GM04503 (cell line): ENCODE measurements around the gene BCL2L11.

ENCODE experiments used
- DNase-seq: peaks from one replicate; pipeline ENCODE4 v3.0.0-alpha.2; 2012; ENCODE audit warnings: low read depth

BCL2L11 gene

DNA sequence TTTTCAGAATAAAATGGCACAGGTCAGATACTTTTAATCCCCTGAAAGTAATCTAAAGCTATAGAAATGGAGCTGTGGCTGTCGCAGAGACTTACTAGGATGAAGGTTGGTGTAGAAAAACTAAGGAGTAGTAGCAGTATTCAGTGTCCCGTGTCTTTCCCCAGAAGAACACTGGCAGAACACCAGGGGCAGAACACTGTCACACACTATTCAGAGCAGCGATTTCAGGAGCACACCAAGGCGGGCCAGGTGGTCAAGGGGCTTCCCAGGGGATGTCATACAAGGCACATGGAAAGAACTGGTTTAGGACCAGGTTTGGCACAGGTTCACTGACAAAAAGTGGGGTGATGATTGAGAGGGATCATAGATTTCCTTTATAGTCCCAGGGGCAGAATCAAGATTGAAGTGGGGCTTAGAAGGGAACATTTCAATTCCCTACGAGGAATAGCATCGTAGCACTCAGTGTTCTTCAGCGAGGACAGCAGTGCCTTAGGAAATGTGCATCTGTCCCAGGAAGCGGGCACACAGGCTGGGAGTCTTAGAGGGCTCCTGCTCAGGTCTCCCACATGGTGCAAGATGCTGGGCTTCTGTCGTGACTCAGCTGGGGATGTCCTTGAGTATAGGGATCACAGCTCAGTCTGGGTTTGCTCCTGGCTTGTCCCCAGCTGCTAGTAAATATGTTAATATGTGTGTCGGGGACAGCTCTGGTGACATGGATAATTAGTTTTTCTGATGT, 22.6 kb downstream of the BCL2L11 start:
- DNase-seq = no peak

- no peak for DNase-seq
Observed at GRCh38 chr2:111143843-111144198, 23.1 kb downstream of the BCL2L11 start.

DNA sequence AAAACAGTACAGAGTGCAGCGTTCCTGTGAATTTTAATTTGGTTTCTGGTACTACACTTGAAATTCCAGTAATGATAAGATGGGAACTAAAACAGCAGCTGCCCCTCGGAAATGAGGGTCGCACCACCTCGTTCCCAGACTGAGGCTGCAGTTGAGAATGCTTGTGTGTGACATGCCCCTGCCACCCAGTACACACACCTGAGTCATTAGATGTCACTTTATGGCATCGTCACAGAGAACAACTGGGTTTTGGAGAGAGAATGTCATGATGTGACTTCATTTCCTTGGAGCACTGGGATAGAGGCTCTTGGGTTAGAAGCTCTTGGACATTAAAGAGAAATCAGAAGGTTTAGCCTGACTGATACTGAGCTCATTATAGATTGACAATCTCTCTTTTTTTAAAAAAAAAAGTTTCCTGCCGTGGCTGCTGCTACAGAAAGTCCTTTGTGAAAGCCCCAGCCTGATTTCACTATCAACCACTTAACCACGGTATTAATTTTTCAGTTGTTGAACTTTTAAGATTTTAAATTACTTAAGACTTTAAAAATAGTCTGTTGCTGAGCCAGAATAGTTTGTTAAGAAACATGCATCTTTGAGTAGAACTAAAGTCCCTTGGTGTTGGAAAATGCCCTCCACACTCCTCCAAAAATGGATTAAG, 24.5 kb downstream of the BCL2L11 start:
- no peak for DNase-seq

DNA sequence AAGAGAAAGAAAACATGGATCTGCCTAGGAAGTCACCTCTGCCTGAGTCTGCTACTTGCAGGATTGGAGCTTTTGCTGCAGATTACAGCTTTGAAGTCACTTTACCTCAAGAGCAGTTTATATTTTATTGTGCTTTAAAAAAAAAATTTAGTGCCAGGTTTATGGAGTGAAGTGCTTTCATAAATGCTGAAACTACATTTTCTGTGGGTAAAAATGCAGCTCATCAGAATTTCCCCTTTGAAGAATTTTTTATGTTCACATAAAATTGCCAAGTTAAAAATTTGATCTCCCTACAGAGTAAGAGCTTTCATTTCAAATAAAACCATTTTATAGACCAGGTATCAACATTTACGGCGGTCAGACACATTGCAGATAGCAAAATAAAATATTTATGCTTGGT, 25.2 kb downstream of the BCL2L11 start:
- DNase-seq = no peak

GRCh38 chr2:111148225-111148873, 27.6 kb downstream of the BCL2L11 start:
- DNase-seq = no peak

GRCh38 chr2:111148925-111149324, 28.2 kb downstream of the BCL2L11 start:
- no peak for DNase-seq

DNA sequence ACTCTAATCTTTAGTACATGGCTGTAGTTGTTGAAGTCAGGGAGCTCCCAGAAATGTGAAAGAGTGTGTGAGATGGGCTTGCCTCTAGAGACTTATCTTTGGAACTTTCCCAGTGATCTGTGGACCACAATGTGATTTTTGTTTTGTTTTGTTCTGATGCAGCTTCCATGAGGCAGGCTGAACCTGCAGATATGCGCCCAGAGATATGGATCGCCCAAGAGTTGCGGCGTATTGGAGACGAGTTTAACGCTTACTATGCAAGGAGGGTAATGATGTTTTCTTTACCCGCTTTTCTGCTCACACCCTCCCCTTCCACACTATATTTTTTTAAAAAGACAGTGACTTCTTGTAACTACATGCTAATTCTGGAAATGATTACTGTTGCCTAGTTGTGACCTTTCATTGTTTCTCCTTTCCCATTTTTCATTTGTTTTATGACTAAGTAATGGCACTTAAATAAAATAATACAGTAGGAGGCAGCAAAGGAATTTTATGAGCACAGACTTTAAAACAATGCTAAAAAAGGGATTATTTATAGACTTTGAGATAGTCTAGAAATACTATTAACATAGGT, 29.3 kb downstream of the BCL2L11 start:
- no peak for DNase-seq

- DNase-seq = no peak
Observed at GRCh38 chr2:111154758-111155157, 34.0 kb downstream of the BCL2L11 start.

DNA sequence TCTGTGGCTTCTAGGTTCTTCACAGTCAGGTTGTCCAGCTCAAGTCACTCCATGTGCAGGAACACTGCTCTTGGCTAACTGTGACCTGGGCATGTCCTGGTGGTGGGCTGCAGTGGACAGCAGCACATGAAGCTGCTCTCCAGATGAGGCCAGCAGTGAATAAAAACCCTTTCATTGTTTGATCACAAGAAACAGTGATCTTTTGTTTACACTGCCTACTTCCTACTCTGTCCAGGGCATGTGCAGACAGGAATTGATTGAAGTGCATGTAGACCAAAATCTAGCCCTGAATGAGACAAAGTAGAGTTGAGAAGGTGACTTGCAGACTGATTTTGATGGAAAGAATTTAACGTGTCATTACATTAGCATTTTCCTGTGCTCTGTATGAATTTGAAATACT, 34.9 kb downstream of the BCL2L11 start:
- DNase-seq = no peak

GRCh38 chr2:111156529-111156928, 35.8 kb downstream of the BCL2L11 start:
- DNase-seq = no peak

DNA sequence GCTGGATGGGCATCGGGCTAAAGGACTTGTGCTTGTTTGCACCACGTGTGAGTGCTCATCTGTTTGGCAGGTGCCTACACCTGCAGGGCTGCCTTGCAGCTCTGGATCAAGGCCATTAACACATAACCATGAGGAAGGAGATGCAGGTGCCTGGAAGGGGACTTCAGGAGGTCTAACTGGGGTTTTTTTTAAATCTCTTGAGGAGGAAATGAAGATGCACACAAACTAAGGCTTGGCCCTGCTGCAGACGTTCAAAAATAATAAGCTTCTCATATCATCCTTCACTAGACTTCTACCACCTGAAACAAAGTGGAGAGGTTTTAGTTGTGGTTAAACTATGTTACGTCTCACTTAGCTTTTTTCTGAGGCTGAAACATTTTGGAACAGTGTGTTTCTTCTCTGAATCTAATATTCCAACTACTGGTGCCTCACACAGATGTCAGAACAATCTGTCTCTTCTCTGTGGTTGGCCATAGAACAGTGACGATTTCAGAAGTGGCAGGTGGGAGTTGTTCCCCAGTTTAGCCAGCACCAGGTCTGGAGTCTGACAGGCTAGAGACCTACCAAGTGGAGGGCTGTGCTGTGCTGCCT, 36.5 kb downstream of the BCL2L11 start:
- no peak for DNase-seq

DNA sequence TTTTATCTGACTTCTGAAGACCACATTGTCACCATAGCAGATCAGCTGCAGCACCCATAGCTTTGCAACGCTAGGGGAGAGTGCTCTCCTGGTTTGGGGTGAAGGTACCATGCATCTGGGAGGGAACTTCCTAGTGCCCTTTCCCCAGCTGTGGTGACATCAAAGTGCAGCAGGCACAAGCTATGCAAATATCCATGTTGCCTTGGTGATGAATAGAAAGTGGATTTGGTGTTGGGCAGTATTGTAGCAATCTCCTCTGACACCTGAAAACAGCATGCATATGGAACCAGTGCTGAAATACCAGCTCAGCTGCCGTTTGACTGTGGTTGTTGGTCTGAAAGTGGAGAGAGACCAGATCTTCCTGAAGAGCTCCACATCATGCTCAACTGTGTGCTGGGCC, 37.1 kb downstream of the BCL2L11 start:
- no peak for DNase-seq

DNA sequence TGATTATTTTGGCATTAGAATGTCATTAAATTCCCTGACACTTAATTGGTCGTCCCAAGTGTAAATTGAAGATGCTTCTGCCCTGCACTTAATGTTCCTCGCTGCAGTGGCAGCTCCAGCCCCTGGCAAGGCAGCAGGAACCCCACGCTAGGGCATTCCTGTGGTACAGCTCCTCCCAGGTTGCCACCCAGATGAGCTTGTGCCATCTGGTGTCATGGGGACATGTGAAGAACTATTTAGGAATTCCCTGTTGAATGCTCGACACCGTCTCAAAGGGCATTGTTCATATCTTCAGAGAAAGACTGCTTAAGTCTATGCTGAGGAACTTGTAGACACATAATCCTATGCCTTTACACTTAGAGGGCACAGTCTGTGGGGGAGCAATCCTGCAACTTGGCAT, 38.9 kb downstream of the BCL2L11 start:
- no peak for DNase-seq

DNA sequence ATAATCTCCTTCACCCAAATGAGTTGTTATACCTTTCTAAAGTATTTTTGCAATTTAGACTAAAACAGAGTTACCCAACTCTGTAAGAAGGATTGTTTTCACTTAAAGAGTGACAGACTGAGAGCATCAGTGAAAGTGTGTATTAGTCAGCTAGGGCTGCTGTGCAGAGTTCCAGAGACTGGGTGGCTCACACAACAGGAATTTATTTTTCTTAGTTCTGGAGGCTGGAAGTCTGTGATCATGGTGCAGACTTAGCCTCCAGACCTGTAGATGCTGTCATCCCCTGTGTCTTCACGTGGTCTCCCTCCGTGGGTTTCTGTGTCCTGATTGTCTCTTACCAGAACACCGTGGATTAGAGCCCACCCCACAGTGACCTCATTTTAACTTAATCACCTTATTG, 40.0 kb downstream of the BCL2L11 start:
- peak; percentile 77 for DNase-seq

DNA sequence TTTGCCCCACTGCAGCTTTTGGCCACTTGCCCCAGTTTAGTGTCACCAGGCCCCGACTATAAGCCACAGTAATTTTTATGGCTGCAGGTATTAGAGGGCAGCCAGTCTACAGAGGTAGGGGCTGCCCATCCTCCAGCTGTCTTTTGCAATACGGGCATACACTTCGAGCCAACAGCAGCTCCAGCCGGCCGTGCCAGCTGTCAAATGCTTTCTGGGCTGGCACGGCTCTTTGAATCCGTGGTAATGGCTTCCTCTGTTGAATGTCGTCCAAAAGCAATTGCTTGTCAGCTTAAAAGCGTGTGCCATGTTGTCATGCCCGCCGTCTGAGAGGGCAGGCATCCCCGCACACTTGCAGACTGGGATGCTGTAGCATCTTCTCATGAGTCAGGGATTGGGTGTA, 41.3 kb downstream of the BCL2L11 start:
- DNase-seq = no peak

DNA sequence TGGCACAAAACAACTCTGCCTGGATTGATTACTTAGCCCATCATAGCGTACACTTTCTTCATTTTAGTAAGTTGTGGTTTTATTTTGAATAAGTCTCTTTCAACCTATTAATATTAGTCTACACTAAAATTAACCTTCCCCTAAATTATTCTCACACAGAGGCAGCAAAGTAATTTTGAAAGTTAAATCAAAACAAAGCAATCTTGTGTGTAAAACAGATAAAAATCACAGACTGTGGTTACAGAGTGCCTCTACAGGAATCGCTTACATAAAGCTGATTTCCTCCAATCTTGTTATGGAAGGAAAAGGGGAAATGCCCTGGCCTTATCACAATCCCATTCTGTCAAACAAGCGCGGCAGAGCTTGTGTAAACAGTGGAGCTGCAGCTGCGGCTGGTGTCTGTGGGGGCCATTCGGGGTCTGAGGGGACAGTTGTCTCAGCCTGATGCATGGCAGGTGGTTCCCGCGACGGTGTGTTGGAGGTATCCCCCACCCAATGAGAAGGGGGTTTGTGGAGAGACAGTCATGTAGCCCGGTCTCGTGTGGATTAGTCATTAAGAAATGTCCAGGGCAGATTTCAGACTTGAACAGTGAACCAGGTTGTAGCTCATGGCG, 42.1 kb downstream of the BCL2L11 start:
- DNase-seq = no peak

DNA sequence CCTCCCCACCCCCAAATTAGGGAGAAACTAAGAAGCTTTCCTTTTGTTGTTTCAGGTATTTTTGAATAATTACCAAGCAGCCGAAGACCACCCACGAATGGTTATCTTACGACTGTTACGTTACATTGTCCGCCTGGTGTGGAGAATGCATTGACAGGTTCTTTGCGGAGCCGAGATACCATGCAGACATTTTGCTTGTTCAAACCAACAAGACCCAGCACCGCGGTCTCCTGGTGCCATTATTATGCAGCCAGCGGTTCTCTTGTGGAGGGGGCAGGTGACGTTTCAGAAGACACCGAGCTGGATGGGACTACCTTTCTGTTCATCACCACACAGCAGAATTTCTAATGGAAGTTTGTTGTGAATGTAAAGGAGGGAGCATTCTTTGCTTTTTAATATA, 43.4 kb downstream of the BCL2L11 start:
- no peak for DNase-seq

DNA sequence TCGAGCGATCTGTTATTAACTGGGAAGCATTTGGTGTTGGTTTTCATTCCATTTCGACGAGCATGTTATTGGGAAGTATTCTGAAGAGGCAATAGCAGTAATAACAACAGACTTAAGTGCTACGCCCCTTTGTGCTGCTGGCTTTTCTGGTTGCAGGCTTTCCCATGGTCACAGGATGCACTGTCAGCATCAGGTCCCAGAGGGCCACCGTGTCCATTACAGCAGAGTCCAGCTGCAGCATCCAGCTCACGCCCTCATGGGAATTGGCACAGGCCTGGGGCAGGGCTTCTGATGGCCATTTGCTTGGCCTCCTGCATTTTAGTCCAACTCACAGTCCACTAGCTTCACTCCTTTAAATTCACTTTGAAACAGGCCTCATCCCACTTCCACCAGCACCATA, 44.4 kb downstream of the BCL2L11 start:
- no peak for DNase-seq

DNA sequence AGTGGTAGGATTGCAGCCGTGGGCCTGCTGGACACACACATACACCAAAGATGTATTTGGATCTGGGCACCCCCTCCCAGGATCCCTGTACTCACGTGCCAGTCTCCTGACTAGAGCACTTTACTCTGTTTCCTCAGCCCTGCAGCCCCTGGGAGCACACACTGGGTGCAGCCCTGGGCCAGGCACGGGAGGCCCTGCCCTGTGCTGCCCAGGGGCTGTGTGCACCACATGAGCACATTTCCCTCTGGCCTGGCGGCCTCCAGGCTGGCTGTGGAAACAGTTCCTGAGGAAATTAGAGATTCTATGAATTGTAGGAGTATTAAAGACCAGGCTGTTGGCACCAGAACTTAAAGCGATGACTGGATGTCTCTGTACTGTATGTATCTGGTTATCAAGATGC, 45.4 kb downstream of the BCL2L11 start:
- DNase-seq = no peak

GRCh38 chr2:111167076-111167862, 46.6 kb downstream of the BCL2L11 start:
- no peak for DNase-seq

DNA sequence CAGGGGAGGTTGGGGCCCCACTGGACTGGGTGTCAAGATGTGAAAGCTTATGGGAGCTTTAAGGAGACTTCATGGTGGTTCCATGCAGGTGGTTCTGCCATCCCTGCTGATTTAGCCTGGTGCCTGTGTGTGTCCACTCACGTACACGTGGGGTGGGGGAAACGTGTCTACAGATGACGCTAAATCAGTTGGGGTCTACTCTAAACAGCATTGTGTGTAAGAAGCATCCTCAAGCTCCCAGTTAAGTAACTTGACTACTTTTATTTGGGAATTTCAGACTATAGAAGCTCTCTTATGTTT, 47.1 kb downstream of the BCL2L11 start:
- DNase-seq = no peak
